Neural cell (in vitro differentiated cells): Measurements from ENCODE around the gene SCNN1G. TPM values are rescaled to one million over a fixed set of nuclear protein-coding genes. Genes with fewer than 3 reads are reported as not detected.

Source experiments
- H2AFZ ChIP-seq: fragments of 200-600, 300-800 bp; sonication (generic), shearing (Covaris generic); 2 replicates; pipeline ENCODE4 v1.6.0; 2014; ENCODE audit warnings: low read depth, mild to moderate bottlenecking, antibody characterized with exemption, low read length, moderate library complexity
- H3F3A ChIP-seq: fragments of 200-600 bp; shearing (Covaris generic); 2 replicates; pipeline ENCODE4 v1.6.1; 2016; ENCODE audit warnings: mild to moderate bottlenecking, moderate library complexity, mixed read lengths, antibody characterized with exemption, low read length; ENCODE audit not compliant: insufficient read depth, poor library complexity, severe bottlenecking
- H3K27ac ChIP-seq: fragments of 200-600, 300-800 bp; sonication (generic), shearing (Covaris generic); 2 replicates; pipeline ENCODE4 v1.5.1; 2014; ENCODE audit warnings: mild to moderate bottlenecking, low read length, moderate library complexity
- H3K27me3 ChIP-seq: fragments of 300-800, 200-600 bp; sonication (generic), shearing (Covaris generic); 2 replicates; pipeline ENCODE4 v1.6.0; 2014; ENCODE audit warnings: mild to moderate bottlenecking, low read depth, low read length, moderate library complexity; ENCODE audit not compliant: insufficient read depth
- H3K36me3 ChIP-seq: fragments of 300-800, 200-600 bp; sonication (generic), shearing (Covaris generic); 2 replicates; pipeline ENCODE4 v1.5.1; 2014; ENCODE audit warnings: mild to moderate bottlenecking, antibody characterized with exemption, low read length, moderate library complexity; ENCODE audit not compliant: insufficient read depth
- H3K4me2 ChIP-seq: fragments of 300-800, 200-600 bp; sonication (generic), shearing (Covaris generic); 2 replicates; pipeline ENCODE4 v1.6.0; 2014; ENCODE audit warnings: mild to moderate bottlenecking, low read length
- H3K4me3 ChIP-seq: fragments of 300-800, 200-600 bp; sonication (generic), shearing (Covaris generic); 2 replicates; pipeline ENCODE4 v1.5.1; 2014; ENCODE audit warnings: mild to moderate bottlenecking, low read length, moderate library complexity
- H3K79me2 ChIP-seq: fragments of 200-600 bp; shearing (Covaris generic); replicated peaks from 2 replicates; pipeline ENCODE4 v1.6.0; 2014; ENCODE audit warnings: mild to moderate bottlenecking, low read length, moderate library complexity; ENCODE audit not compliant: insufficient read depth
- H3K9ac ChIP-seq: fragments of 300-800, 200-600 bp; sonication (generic), shearing (Covaris generic); 2 replicates; pipeline ENCODE4 v1.6.1; 2016; ENCODE audit warnings: mild to moderate bottlenecking, low read length, mixed read lengths
- H3K9me2 ChIP-seq: fragments of 200-600 bp; shearing (Covaris generic); 2 replicates; pipeline ENCODE4 v1.6.1; 2016; ENCODE audit warnings: mild to moderate bottlenecking, low read length, mixed read lengths; ENCODE audit not compliant: insufficient read depth
- H3K9me3 ChIP-seq: fragments of 200-600, 300-800 bp; sonication (generic), shearing (Covaris generic); 2 replicates; pipeline ENCODE4 v1.6.1; 2016; ENCODE audit warnings: mild to moderate bottlenecking, mixed run types, low read length, moderate library complexity, mixed read lengths
- H4K20me1 ChIP-seq: fragments of 200-600 bp; shearing (Covaris generic); 2 replicates; pipeline ENCODE4 v1.6.1; 2016; ENCODE audit warnings: mild to moderate bottlenecking, mixed run types; ENCODE audit not compliant: insufficient read depth
- CTCF ChIP-seq: fragments of 450-650 bp; IDR thresholded peaks from 2 replicates; pipeline ENCODE4 v1.5.1; 2014; ENCODE audit warnings: antibody characterized with exemption, mild to moderate bottlenecking, moderate library complexity; ENCODE audit not compliant: poor library complexity, severe bottlenecking
- EP300 ChIP-seq: fragments of 450-650 bp; conservative IDR thresholded peaks from 2 replicates; pipeline ENCODE4 v1.6.1; 2014; ENCODE audit warnings: antibody characterized with exemption, mild to moderate bottlenecking, moderate library complexity; ENCODE audit not compliant: poor library complexity, severe bottlenecking
- EZH2 ChIP-seq: fragments of 200-600, 300-800 bp; shearing (Covaris generic), sonication (generic); IDR thresholded peaks from 2 replicates; pipeline ENCODE4 v1.6.1; 2014; ENCODE audit warnings: antibody characterized with exemption, low read length, borderline replicate concordance, mild to moderate bottlenecking; ENCODE audit not compliant: insufficient read depth, poor library complexity, severe bottlenecking
- MXI1 ChIP-seq: fragments of 450-650 bp; conservative IDR thresholded peaks from 2 replicates; pipeline ENCODE4 v1.6.1; 2014; ENCODE audit warnings: antibody characterized with exemption, mild to moderate bottlenecking; ENCODE audit not compliant: poor library complexity, severe bottlenecking
- POLR2AphosphoS5 ChIP-seq: IDR thresholded peaks from 2 replicates; pipeline ENCODE4 v1.6.1; 2012
- RAD21 ChIP-seq: fragments of 450-650 bp; conservative IDR thresholded peaks from 2 replicates; pipeline ENCODE4 v1.6.1; 2014; ENCODE audit warnings: antibody characterized with exemption, mild to moderate bottlenecking, moderate library complexity
- REST ChIP-seq: IDR thresholded peaks from 2 replicates; pipeline ENCODE4 v1.6.1; 2012; ENCODE audit warnings: borderline replicate concordance
- SMC3 ChIP-seq: fragments of 450-650 bp; conservative IDR thresholded peaks from 2 replicates; pipeline ENCODE4 v1.6.1; 2014; ENCODE audit warnings: antibody characterized with exemption, mild to moderate bottlenecking, moderate library complexity; ENCODE audit not compliant: poor library complexity
- TAF1 ChIP-seq: IDR thresholded peaks from 2 replicates; pipeline ENCODE4 v1.6.1; 2012; ENCODE audit warnings: low read depth
- polyA plus RNA-seq: library from polyadenylated mRNA; depleted of rRNA; stranded (reverse); fragments of >200 nt; gene quantifications from 2 replicates; pipeline ENCODE4 v1.2.3, GENCODE V29; 2014

Gene SCNN1G
- polyA plus RNA-seq, 1 donor from 2014 or later, result not detected

- no peaks in the 10 kb centered on the region for H3K9me3 ChIP-seq
- TF ChIP-seq REST (no peak), EP300 (no peak), CTCF (no peak), SMC3 (no peak), RAD21 (no peak), MXI1 (no peak), POLR2AphosphoS5 (no peak), EZH2 (no peak), TAF1 (no peak)
Measured at GRCh38 chr16:23141500-23141899, 41.0 kb upstream of the SCNN1G start.

GRCh38 chr16:23141959-23142740, 40.4 kb upstream of the SCNN1G start:
- Histone ChIP-seq H3F3A (no peaks in the 10 kb centered on the region), H3K27ac (no peak overlapping the region), H3K36me3 (no peaks in the 10 kb centered on the region), H3K9ac (no peak overlapping the region), H4K20me1 (peaks cover 8% of the 10 kb centered on the region), H3K27me3 (no peaks in the 10 kb centered on the region), H3K9me3 (no peaks in the 10 kb centered on the region), H3K4me3 (no peak overlapping the region), H2AFZ (no peak overlapping the region), H3K4me2 (no peak overlapping the region), H3K9me2 (no peaks in the 10 kb centered on the region), H3K79me2 (peaks cover 24% of the 10 kb centered on the region)
- TF ChIP-seq REST, result no peak
- no peak for TF ChIP-seq CTCF
- no peak for TF ChIP-seq POLR2AphosphoS5
- TF ChIP-seq MXI1, result no peak
- no peak for TF ChIP-seq RAD21
- TF ChIP-seq EZH2, result no peak
- no peak for TF ChIP-seq EP300
- TF ChIP-seq SMC3, result no peak
- TF ChIP-seq TAF1, result no peak

More at GRCh38 chr16:23141500-23141899, 41.0 kb upstream of the SCNN1G start:
- H3K4me2 ChIP-seq, result no peak overlapping the region
- no peak overlapping the region for H3K27ac ChIP-seq
- H2AFZ ChIP-seq, result no peak overlapping the region
- no peaks in the 10 kb centered on the region for H3K36me3 ChIP-seq
- no peak overlapping the region for H3K4me3 ChIP-seq
- H3K9me2 ChIP-seq, result no peaks in the 10 kb centered on the region
- no peaks in the 10 kb centered on the region for H3F3A ChIP-seq
- H3K27me3 ChIP-seq, result no peaks in the 10 kb centered on the region
- H3K79me2 ChIP-seq, result peaks cover 24% of the 10 kb centered on the region
- H3K9ac ChIP-seq, result no peak overlapping the region
- peaks cover 8% of the 10 kb centered on the region for H4K20me1 ChIP-seq
